ENCODE measurements around the gene SLC5A12. TPM values are rescaled to one million over a fixed set of nuclear protein-coding genes. Genes with fewer than 3 reads are reported as not detected.

SLC5A12 gene
- total RNA-seq, 1 donor from 2014 or later, result not detected

DNA sequence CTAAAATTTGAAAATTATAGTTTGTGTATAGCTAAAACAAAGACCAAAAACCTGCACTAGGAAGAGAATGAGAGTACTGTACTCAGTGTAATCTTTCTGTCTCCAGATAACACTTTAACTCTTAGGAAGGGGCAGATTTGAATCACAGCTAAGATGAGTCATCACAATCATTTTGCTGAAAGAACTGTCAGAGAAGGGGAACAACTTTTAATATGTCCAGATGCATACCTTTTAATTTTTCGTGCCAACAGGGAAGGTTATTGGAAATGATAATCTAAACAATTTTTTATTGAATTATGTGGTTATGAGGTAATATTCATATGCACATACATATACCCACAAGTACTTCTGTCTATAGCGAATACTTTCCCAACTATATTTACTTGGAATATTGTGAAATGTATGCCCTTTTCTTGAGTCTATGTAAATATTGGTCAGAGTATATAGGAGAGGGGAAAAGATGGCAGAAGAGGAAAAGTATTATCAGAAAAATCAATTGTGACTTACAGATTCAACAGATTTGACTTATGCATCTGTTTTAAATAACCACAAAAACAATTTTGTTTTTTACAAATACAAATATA lies 98.7 kb downstream of the SLC5A12 start:
- Histone ChIP-seq H3K36me3 (no peaks in the 10 kb centered on the region), H3K27me3 (no peaks in the 10 kb centered on the region), H3K4me3 (no peak overlapping the region), H3K9me3 (no peaks in the 10 kb centered on the region), H3K4me1 (no peaks in the 10 kb centered on the region), H3K27ac (no peak overlapping the region)
- ATAC-seq (no peak), DNase-seq (no peak)
- TF ChIP-seq, protein P1, sequence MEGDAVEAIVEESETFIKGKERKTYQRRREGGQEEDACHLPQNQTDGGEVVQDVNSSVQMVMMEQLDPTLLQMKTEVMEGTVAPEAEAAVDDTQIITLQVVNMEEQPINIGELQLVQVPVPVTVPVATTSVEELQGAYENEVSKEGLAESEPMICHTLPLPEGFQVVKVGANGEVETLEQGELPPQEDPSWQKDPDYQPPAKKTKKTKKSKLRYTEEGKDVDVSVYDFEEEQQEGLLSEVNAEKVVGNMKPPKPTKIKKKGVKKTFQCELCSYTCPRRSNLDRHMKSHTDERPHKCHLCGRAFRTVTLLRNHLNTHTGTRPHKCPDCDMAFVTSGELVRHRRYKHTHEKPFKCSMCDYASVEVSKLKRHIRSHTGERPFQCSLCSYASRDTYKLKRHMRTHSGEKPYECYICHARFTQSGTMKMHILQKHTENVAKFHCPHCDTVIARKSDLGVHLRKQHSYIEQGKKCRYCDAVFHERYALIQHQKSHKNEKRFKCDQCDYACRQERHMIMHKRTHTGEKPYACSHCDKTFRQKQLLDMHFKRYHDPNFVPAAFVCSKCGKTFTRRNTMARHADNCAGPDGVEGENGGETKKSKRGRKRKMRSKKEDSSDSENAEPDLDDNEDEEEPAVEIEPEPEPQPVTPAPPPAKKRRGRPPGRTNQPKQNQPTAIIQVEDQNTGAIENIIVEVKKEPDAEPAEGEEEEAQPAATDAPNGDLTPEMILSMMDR (IDR thresholded peaks at IDR 0.05), result no peak
- intact Hi-C loops (cut with DNase I), result no loop called here

DNA sequence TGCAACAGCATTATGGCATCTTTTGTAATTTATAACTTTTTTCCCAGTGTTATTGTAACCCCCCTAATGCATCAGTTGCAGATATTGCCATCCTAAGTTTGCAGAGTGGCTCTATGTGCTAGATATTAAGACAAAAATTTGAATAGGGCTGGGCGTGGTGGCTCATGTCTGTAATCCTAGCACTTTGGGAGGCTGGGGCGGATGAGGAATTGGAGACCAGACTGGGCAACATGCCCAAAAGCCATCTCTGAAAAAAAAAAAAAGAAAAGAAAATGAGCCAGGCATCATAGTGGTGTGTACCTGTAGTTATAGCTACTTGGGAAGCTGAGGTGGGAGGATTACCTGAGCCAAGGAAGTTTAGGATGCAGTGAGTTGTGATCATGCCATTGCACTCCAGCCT lies 99.7 kb downstream of the SLC5A12 start:
- Histone ChIP-seq H3K27me3 (no peaks in the 10 kb centered on the region), H3K4me3 (no peak overlapping the region), H3K9me3 (no peaks in the 10 kb centered on the region), H3K4me1 (no peaks in the 10 kb centered on the region), H3K27ac (no peak overlapping the region), H3K36me3 (no peaks in the 10 kb centered on the region)
- ATAC-seq (no peak), DNase-seq (no peak)
- intact Hi-C loops (cut with DNase I), result no loop called here
- TF ChIP-seq, protein P1 (IDR thresholded peaks at IDR 0.05), result no peak

DNA sequence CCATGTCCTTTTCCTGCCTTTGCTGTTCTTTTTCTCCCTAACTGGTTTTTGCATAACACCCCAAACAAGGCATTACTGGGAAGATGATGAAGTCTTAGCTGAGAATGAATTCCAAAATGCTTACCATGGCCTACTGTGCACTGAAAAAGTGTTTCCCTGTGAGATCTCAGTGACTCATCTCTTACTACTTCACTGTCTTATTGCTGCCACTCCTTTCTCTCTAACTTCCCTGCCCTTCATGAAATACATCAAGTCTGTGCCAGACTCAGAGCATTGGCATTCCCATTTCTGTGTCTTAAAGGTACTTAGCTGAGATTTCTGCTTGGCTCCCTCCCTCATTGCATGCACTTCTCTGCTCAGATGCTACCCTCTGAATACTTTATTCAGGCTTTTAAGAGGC lies 100.7 kb downstream of the SLC5A12 start:
- no peak for ATAC-seq

DNA sequence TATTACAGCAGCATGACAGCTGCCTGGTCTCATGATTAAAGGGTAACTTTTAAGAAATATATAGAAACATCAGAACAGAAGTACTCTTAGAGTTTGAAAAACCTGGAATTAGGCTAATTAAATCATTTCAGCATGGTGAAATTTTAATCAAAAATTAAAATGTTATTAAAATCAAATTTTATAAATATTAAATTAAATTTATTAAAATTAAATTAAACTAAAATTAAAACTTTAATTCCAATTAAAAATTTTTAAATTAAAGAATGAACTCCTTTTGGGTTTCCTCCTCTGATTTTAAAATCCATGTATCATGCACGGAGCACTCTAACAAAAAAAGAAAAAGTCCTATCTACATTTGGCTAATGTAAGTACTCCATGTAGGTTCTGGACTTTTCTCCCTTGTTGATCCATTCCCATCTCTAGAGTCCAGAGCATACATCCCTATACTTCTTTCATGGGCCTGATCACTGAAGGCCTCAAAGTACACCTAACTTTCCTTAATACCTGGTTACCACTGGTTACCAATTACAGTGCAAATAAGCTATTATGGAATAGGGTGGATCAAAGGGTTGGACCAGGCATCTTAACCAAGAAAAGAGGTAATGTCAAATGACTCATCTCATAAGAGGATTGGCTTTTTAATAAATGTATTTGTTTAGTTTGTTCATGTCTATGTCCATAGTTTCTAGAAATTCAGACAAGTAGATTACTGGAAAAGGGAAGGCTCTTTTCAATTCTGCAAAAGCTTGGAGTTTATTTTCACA lies 101.4 kb downstream of the SLC5A12 start:
- Histone ChIP-seq H3K4me3 (no peak overlapping the region), H3K27me3 (no peaks in the 10 kb centered on the region), H3K27ac (no peak overlapping the region), H3K9me3 (no peaks in the 10 kb centered on the region), H3K4me1 (no peaks in the 10 kb centered on the region), H3K36me3 (no peaks in the 10 kb centered on the region)
- TF ChIP-seq, protein P1 (IDR thresholded peaks at IDR 0.05), result no peak
- no peak for ATAC-seq
- intact Hi-C loops (cut with DNase I), result no loop called here
- no peak for DNase-seq

More for the DNA sequence above, 100.7 kb downstream of the SLC5A12 start:
- Histone ChIP-seq H3K36me3 (no peaks in the 10 kb centered on the region), H3K9me3 (no peaks in the 10 kb centered on the region), H3K4me1 (no peaks in the 10 kb centered on the region), H3K4me3 (no peak overlapping the region), H3K27ac (no peak overlapping the region), H3K27me3 (no peaks in the 10 kb centered on the region)
- intact Hi-C loops (cut with DNase I), result no loop called here
- no peak for DNase-seq
- TF ChIP-seq, protein P1 (IDR thresholded peaks at IDR 0.05), result no peak

DNA sequence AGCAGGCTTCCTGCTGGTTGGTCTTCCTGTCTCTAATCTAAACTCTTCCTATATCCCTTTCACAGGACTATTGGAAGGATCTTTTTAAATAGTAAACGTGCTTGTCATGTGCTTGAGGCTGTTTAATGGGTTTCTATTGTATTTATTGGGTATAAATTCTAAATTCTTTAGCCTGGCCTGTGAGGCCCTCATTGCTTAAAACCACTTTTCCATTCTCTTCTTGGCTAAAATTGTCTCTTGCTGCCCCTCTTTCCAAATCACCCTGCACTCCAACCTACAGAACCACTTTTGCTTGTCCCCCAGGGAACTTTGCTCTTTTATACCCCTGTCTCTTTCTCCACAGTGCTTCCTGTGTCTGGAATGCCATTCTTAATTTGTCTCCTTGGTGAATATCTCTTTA lies 103.4 kb downstream of the SLC5A12 start:
- no peaks in the 10 kb centered on the region for H3K4me1 ChIP-seq
- H3K9me3 ChIP-seq, result no peaks in the 10 kb centered on the region
- DNase-seq (no peak), ATAC-seq (no peak)
- intact Hi-C loops (cut with DNase I), result no loop called here
- no peaks in the 10 kb centered on the region for H3K27me3 ChIP-seq
- no peaks in the 10 kb centered on the region for H3K36me3 ChIP-seq
- H3K27ac ChIP-seq, result no peak overlapping the region
- TF ChIP-seq, protein P1 (IDR thresholded peaks at IDR 0.05), result no peak
- H3K4me3 ChIP-seq, result no peak overlapping the region

Other genes starting within 250 kb of the SLC5A12 start
- 10.5 TPM for gene MUC15, start 149.8 kb downstream of the SLC5A12 start, total RNA-seq